GM12891 (cell line): ENCODE measurements around the gene ZNF599.

Experiments used
- PAX5 ChIP-seq: IDR thresholded peaks from 2 replicates; pipeline ENCODE4 v1.6.1; 2011; ENCODE audit warnings: low read length, moderate library complexity, mild to moderate bottlenecking; ENCODE audit not compliant: insufficient read depth, severe bottlenecking
- POLR2A ChIP-seq: IDR thresholded peaks from 2 replicates; pipeline ENCODE4 v1.6.1; 2011; ENCODE audit warnings: low read depth, low read length, control low read depth
- POLR2AphosphoS5 ChIP-seq: IDR thresholded peaks from 2 replicates; pipeline ENCODE4 v1.6.1; 2011; ENCODE audit warnings: low read depth, low read length, control low read depth
- POU2F2 ChIP-seq: IDR thresholded peaks from 2 replicates; pipeline ENCODE4 v1.6.1; 2011; ENCODE audit warnings: low read depth, mild to moderate bottlenecking, control low read depth, low read length, moderate library complexity
- SPI1 ChIP-seq: IDR thresholded peaks from 2 replicates; pipeline ENCODE4 v1.6.1; 2011; ENCODE audit warnings: low read depth, low read length, control low read depth
- TAF1 ChIP-seq: IDR thresholded peaks from 2 replicates; pipeline ENCODE4 v1.6.1; 2011; ENCODE audit warnings: low read depth, low read length, control low read depth

DNA sequence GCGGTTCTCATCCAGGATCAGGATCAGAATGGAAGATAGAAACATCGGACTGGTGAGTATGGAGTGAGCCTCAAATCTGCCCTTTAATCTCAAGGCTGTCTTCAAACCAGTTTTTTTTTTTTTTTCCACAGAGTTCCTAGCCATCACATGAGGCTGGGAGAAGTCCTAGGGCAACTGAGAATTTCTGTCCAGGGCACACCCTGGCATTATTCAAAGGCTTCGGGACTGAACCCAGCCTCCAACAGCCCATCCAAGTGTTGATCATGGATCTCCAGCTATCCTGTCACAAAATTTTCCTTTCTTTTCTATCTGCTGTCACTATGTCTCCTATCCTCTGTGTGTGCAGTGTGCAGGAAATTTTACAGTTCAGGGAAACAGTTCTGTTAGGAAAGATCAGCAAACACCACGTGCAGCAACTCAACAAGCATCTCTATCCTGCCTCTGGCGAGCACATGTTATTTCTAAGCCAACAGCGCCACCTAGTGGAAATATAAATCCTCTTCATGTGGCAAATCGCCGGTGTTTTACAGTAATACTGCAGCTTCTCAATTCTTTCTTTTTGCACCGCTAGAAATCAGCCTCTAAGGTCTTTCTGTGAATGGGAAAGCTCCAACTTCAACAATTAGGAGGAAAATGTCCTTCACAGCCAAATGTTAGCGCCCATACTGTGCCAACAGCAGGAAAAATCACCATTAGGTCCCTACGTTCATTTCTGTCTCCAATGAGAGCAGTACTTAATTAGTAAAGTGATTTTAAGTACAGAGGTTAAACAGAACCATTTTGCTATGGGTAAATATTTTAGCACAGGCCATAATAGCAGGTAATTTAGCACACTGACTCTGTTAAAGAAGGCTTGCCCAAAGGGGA, 60.4 kb downstream of the ZNF599 start:
- TF ChIP-seq POLR2A (no peak), SPI1 (no peak), POLR2AphosphoS5 (no peak), TAF1 (no peak), PAX5 (no peak), POU2F2 (no peak)
